Mammary epithelial cell (primary cell): ENCODE measurements around the gene TWSG1.

ENCODE experiments used
- EZH2 ChIP-seq: IDR thresholded peaks from 2 replicates; pipeline ENCODE4 v1.6.1; 2012; ENCODE audit warnings: low read length, inconsistent platforms, borderline replicate concordance
- TF ChIP-seq, protein P1 (sequence below), 2 donors: IDR thresholded peaks in 1 of 2; conservative IDR thresholded peaks in 1 of 2; 2 replicates each; pipeline ENCODE4 v1.5.1; 2011 to 2012; ENCODE audit warnings: inconsistent platforms in 2 of 2, low read length in 2 of 2, mild to moderate bottlenecking in 2 of 2, control low read depth in 1 of 2, low read depth in 1 of 2; ENCODE audit not compliant: insufficient read depth in 1 of 2; ENCODE audit errors: extremely low read depth in 1 of 2

GRCh38 chr18:9447334-9447733 lies 112.8 kb downstream of the TWSG1 start:
- TF ChIP-seq, protein P1, sequence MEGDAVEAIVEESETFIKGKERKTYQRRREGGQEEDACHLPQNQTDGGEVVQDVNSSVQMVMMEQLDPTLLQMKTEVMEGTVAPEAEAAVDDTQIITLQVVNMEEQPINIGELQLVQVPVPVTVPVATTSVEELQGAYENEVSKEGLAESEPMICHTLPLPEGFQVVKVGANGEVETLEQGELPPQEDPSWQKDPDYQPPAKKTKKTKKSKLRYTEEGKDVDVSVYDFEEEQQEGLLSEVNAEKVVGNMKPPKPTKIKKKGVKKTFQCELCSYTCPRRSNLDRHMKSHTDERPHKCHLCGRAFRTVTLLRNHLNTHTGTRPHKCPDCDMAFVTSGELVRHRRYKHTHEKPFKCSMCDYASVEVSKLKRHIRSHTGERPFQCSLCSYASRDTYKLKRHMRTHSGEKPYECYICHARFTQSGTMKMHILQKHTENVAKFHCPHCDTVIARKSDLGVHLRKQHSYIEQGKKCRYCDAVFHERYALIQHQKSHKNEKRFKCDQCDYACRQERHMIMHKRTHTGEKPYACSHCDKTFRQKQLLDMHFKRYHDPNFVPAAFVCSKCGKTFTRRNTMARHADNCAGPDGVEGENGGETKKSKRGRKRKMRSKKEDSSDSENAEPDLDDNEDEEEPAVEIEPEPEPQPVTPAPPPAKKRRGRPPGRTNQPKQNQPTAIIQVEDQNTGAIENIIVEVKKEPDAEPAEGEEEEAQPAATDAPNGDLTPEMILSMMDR (conservative IDR thresholded peaks at IDR 0.05 in 1 of 2, IDR thresholded peaks at IDR 0.05 in 1 of 2; ENCODE audit: extremely low read depth in 1 of 2, insufficient read depth in 1 of 2, low read depth in 1 of 2, low read length in 2 of 2), result no peak
- TF ChIP-seq EZH2, result no peak
